ENCODE measurements around the gene EOLA2.
"Not testable (repeated sequence)": the region's sequence is repeated elsewhere in the genome, so short reads cannot be mapped to it uniquely, and the experiment has no call there.

The EOLA2 gene

GRCh38 chrX:149938881-149939654, 777 bp upstream of the EOLA2 start:
- no peak for TF ChIP-seq OSR1 (CRISPR knock-in tag; IDR thresholded peaks at IDR 0.05)
- TF ChIP-seq BACH2 (CRISPR knock-in tag; IDR thresholded peaks at IDR 0.05; ENCODE audit: borderline replicate concordance) = no peak
- no peak for TF ChIP-seq GLIS3 (CRISPR knock-in tag; IDR thresholded peaks at IDR 0.05)
- TF ChIP-seq ZFP3 (CRISPR knock-in tag; IDR thresholded peaks at IDR 0.05) = no peak
- no peak for TF ChIP-seq TOX (CRISPR knock-in tag; IDR thresholded peaks at IDR 0.05; ENCODE audit: borderline replicate concordance)
- no peak for TF ChIP-seq ZNF8 (CRISPR knock-in tag; IDR thresholded peaks at IDR 0.05)
- TF ChIP-seq SNAI2 (CRISPR knock-in tag; IDR thresholded peaks at IDR 0.05) = no peak
- no peak for TF ChIP-seq ISL1 (CRISPR knock-in tag; IDR thresholded peaks at IDR 0.05)
- TF ChIP-seq CREB5 (CRISPR knock-in tag; IDR thresholded peaks at IDR 0.05; ENCODE audit: low read depth) = no peak
- TF ChIP-seq POU6F1 (CRISPR knock-in tag; IDR thresholded peaks at IDR 0.05; ENCODE audit: borderline replicate concordance, low read depth) = no peak
- no peak for TF ChIP-seq PATZ1 (CRISPR knock-in tag; IDR thresholded peaks at IDR 0.05; ENCODE audit: borderline replicate concordance)
- no peak for TF ChIP-seq ESRRG (CRISPR knock-in tag; IDR thresholded peaks at IDR 0.05)
- TF ChIP-seq ZNF565 (CRISPR knock-in tag; conservative IDR thresholded peaks at IDR 0.05; ENCODE audit: low read depth) = no peak
- ATAC-seq = peak; percentile 2; the same call in 2 of the 3 replicates

GRCh38 chrX:149937871-149938426, 342 bp downstream of the EOLA2 start:
- no peak for TF ChIP-seq SNAI2 (CRISPR knock-in tag; IDR thresholded peaks at IDR 0.05)
- no peak for TF ChIP-seq ZC3H10 (CRISPR knock-in tag; IDR thresholded peaks at IDR 0.05)
- TF ChIP-seq CSDC2 (CRISPR knock-in tag; IDR thresholded peaks at IDR 0.05) = no peak
- TF ChIP-seq POU6F1 (CRISPR knock-in tag; IDR thresholded peaks at IDR 0.05; ENCODE audit: borderline replicate concordance, low read depth) = no peak
- no peak for TF ChIP-seq ISL1 (CRISPR knock-in tag; IDR thresholded peaks at IDR 0.05)
- no peak for TF ChIP-seq PATZ1 (CRISPR knock-in tag; IDR thresholded peaks at IDR 0.05; ENCODE audit: borderline replicate concordance)
- no peak for TF ChIP-seq CSRNP3 (CRISPR knock-in tag; IDR thresholded peaks at IDR 0.05)
- TF ChIP-seq ZNF70 (CRISPR knock-in tag; IDR thresholded peaks at IDR 0.05) = no peak
- TF ChIP-seq PPARA (CRISPR knock-in tag; IDR thresholded peaks at IDR 0.05; ENCODE audit: borderline replicate concordance) = no peak
- TF ChIP-seq ZFP3 (CRISPR knock-in tag; IDR thresholded peaks at IDR 0.05) = no peak
- TF ChIP-seq BACH2 (CRISPR knock-in tag; IDR thresholded peaks at IDR 0.05; ENCODE audit: borderline replicate concordance) = no peak
- TF ChIP-seq ZFP30 (CRISPR knock-in tag; IDR thresholded peaks at IDR 0.05) = no peak
- TF ChIP-seq GLIS3 (CRISPR knock-in tag; IDR thresholded peaks at IDR 0.05) = no peak
- no peak for ATAC-seq

GRCh38 chrX:149937328-149937727, 963 bp downstream of the EOLA2 start:
- ATAC-seq = not testable (repeated sequence)

- not testable (repeated sequence) for ATAC-seq
Observed at GRCh38 chrX:149933547-149933946, 4.7 kb downstream of the EOLA2 start.

- not testable (repeated sequence) for ATAC-seq
Observed at GRCh38 chrX:149932970-149933369, 5.3 kb downstream of the EOLA2 start.

- ATAC-seq = not testable (repeated sequence)
Observed at GRCh38 chrX:149932150-149932549, 6.1 kb downstream of the EOLA2 start.

GRCh38 chrX:149931355-149931754, 6.9 kb downstream of the EOLA2 start:
- not testable (repeated sequence) for ATAC-seq

- not testable (repeated sequence) for ATAC-seq
Observed at GRCh38 chrX:149929400-149929799, 8.9 kb downstream of the EOLA2 start, which contains the start of gene HSFX4. TSS of gene HSFX4 (plus strand) at chrX:149929573. CDS start at chrX:149929645, 72 bp downstream.

Data from SK-N-SH treated with all-trans-retinoic acid at 6 μM for 48 hours (cell line).